Measurements from ENCODE around the gene ELMO3. TPM values are rescaled to one million over a fixed set of nuclear protein-coding genes. Genes with fewer than 3 reads are reported as not detected.

The ELMO3 gene
- total and polyA plus RNA-seq, 2 of the 13 experiments (the other 11 are each of a cell fraction or from before 2014, with no cell fraction given) = 2.6 to 4.0 TPM

- TF ChIP-seq ZBTB1 (CRISPR knock-in tag; IDR thresholded peaks at IDR 0.05; ENCODE audit: borderline replicate concordance) = no peak
- peak; percentile 34; the same call in 1 of the 2 replicates for TF ChIP-seq SOX13 (IDR thresholded peaks at IDR 0.05)
- peak in 1 of 2 experiments; percentile 78; a peak in 2 of 4 replicates for TF ChIP-seq SOX13 (CRISPR knock-in tag; conservative IDR thresholded peaks at IDR 0.05 in 1 of 2, IDR thresholded peaks at IDR 0.05 in 1 of 2)
- no peak for TF ChIP-seq LRRFIP1 (CRISPR knock-in tag; conservative IDR thresholded peaks at IDR 0.05)
- peak; percentile 97 for TF ChIP-seq ZNF639 (CRISPR knock-in tag; conservative IDR thresholded peaks at IDR 0.05)
- no peak for TF ChIP-seq ZNF572 (CRISPR knock-in tag; IDR thresholded peaks at IDR 0.05)
- TF ChIP-seq TOPORS (CRISPR knock-in tag; IDR thresholded peaks at IDR 0.05) = peak; percentile 47; the same call in 1 of the 2 replicates
- TF ChIP-seq CSRNP2 (CRISPR knock-in tag; conservative IDR thresholded peaks at IDR 0.05; ENCODE audit: low read depth) = no peak
- TF ChIP-seq PATZ1 (CRISPR knock-in tag; IDR thresholded peaks at IDR 0.05) = peak; percentile 80
- TF ChIP-seq PCBP1 (IDR thresholded peaks at IDR 0.05; ENCODE audit: borderline replicate concordance, low read depth, low read length) = peak; percentile 66; the same call in 1 of the 2 replicates
- peak; percentile 99 for TF ChIP-seq GMEB1 (CRISPR knock-in tag; IDR thresholded peaks at IDR 0.05; ENCODE audit: borderline replicate concordance)
- TF ChIP-seq CCDC6 (CRISPR knock-in tag; IDR thresholded peaks at IDR 0.05) = peak; percentile 92
- TF ChIP-seq ZNF546 (CRISPR knock-in tag; conservative IDR thresholded peaks at IDR 0.05) = 0 out of 2 replicates have a peak, but pooled peaks have one; percentile 26
- peak; percentile 71 for TF ChIP-seq GATAD2A (CRISPR knock-in tag; IDR thresholded peaks at IDR 0.05)
- peak; percentile 85 for TF ChIP-seq CHCHD3 (CRISPR knock-in tag; IDR thresholded peaks at IDR 0.05)
- peak; percentile 22; the same call in 1 of the 2 replicates for TF ChIP-seq ZNF704 (CRISPR knock-in tag; IDR thresholded peaks at IDR 0.05; ENCODE audit: borderline replicate concordance)
- TF ChIP-seq KDM4B (CRISPR knock-in tag; IDR thresholded peaks at IDR 0.05) = 0 out of 2 replicates have a peak, but pooled peaks have one; percentile 25
Observed at GRCh38 chr16:67183627-67184452, 15.1 kb upstream of the ELMO3 start, which contains the start of gene MATCAP1 (continued).

Measured in HepG2 (cell line).